ENCODE results near the gene SH2D3A.

DNA sequence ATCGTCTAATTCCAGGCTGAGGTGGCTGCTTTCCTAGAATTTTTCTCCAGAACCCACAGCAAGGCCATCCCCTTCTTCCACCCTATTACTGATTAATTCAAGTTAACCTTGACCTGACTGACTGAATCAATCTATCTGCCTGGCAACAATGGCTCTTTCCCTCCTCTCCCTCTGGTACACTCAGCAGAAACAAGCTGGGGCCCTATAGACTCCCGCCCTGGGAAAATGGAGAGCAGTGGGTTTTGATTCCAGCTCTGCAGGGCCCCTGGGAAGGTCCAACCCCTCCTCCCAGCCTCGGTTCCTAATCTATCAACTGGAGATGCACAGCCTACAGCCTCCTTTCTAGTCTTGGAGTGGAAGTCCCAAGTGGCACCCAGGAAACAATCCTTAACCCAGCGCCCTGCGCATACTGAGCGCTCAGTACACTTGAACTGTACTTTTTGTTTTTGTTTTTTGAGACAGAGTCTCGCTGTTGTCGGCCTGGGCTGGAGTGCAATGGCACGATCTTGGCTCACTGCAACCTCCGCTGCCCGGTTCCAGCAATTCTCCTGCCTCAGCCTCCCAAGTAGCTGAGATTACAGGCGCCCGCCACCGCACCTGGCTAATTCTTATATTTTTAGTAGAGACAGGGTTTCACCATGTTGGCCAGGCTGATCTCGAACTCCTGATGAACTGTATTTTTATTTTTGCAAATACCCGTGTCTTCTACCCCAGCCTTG lies 41.6 kb downstream of the SH2D3A start:
- TF ChIP-seq, protein P1, sequence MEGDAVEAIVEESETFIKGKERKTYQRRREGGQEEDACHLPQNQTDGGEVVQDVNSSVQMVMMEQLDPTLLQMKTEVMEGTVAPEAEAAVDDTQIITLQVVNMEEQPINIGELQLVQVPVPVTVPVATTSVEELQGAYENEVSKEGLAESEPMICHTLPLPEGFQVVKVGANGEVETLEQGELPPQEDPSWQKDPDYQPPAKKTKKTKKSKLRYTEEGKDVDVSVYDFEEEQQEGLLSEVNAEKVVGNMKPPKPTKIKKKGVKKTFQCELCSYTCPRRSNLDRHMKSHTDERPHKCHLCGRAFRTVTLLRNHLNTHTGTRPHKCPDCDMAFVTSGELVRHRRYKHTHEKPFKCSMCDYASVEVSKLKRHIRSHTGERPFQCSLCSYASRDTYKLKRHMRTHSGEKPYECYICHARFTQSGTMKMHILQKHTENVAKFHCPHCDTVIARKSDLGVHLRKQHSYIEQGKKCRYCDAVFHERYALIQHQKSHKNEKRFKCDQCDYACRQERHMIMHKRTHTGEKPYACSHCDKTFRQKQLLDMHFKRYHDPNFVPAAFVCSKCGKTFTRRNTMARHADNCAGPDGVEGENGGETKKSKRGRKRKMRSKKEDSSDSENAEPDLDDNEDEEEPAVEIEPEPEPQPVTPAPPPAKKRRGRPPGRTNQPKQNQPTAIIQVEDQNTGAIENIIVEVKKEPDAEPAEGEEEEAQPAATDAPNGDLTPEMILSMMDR (IDR thresholded peaks at IDR 0.05): no peak
- no peak for TF ChIP-seq POLR2A (IDR thresholded peaks at IDR 0.05)

Measured in adrenal gland (tissue), 5 donors.